Keratinocyte (primary cell): Measurements from ENCODE around the gene THAP11. TPM values are rescaled to one million over a fixed set of nuclear protein-coding genes. Genes with fewer than 3 reads are reported as not detected.

Experiments used
- DNase-seq: peaks from one replicate; pipeline ENCODE4 v3.0.0-alpha.2; 2011; ENCODE audit warnings: low read depth, missing footprints, low spot score
- FAIRE-seq: peaks from 2 replicates; lab custom pipeline; 2011; peaks lifted over from hg19 to GRCh38; lab: Jason Lieb, UNC
- H2AFZ ChIP-seq: 2 replicates; pipeline ENCODE4 v1.6.0; 2012; ENCODE audit warnings: low read length, control low read depth, inconsistent platforms; ENCODE audit not compliant: control insufficient read depth
- H3K27ac ChIP-seq: 2 replicates; pipeline ENCODE4 v1.5.1; 2011; ENCODE audit warnings: low read length; ENCODE audit not compliant: control insufficient read depth, insufficient read depth
- H3K27me3 ChIP-seq: 3 replicates; pipeline ENCODE4 v1.6.0; 2011; ENCODE audit warnings: low read length; ENCODE audit not compliant: control insufficient read depth, insufficient read depth; ENCODE audit errors: extremely low read depth
- H3K36me3 ChIP-seq, 2 experiments: 2 replicates in 1 of 2; 3 replicates in 1 of 2; pipeline ENCODE4 v1.5.1; 2011; ENCODE audit warnings: low read length in 2 of 2, mild to moderate bottlenecking in 1 of 2; ENCODE audit not compliant: control insufficient read depth in 2 of 2, insufficient read depth in 2 of 2; ENCODE audit errors: extremely low read depth in 1 of 2
- H3K4me1 ChIP-seq: 3 replicates; pipeline ENCODE4 v1.5.1; 2011; ENCODE audit warnings: low read length; ENCODE audit not compliant: control insufficient read depth, insufficient read depth; ENCODE audit errors: extremely low read depth
- H3K4me2 ChIP-seq: 3 replicates; pipeline ENCODE4 v1.6.0; 2011; ENCODE audit warnings: low read depth, low read length; ENCODE audit not compliant: control insufficient read depth, insufficient read depth; ENCODE audit errors: extremely low read depth
- H3K4me3 ChIP-seq, 3 experiments: fragments of 200-600 bp in 1 of 3; sonication (generic) in 1 of 3; 2 replicates in 2 of 3; 3 replicates in 1 of 3; pipeline ENCODE4 v1.5.1; 2011 to 2016; ENCODE audit warnings: low read length in 3 of 3, mild to moderate bottlenecking in 3 of 3, control low read depth in 2 of 3, inconsistent platforms in 1 of 3, low read depth in 1 of 3, mixed read lengths in 1 of 3, mixed run types in 1 of 3, moderate library complexity in 1 of 3; ENCODE audit not compliant: control insufficient read depth in 2 of 3, insufficient read depth in 2 of 3; ENCODE audit errors: extremely low read depth in 1 of 3
- H3K79me2 ChIP-seq: 2 replicates; pipeline ENCODE4 v1.6.0; 2012; ENCODE audit warnings: low read length; ENCODE audit not compliant: control insufficient read depth, insufficient read depth
- H3K9ac ChIP-seq: 3 replicates; pipeline ENCODE4 v1.6.0; 2011; ENCODE audit warnings: low read length; ENCODE audit not compliant: control insufficient read depth, insufficient read depth; ENCODE audit errors: extremely low read depth
- H3K9me1 ChIP-seq: 3 replicates; pipeline ENCODE4 v1.6.0; 2011; ENCODE audit warnings: low read length; ENCODE audit not compliant: control insufficient read depth, insufficient read depth; ENCODE audit errors: extremely low read depth
- H3K9me3 ChIP-seq: 2 replicates; pipeline ENCODE4 v1.5.1; 2012; ENCODE audit warnings: low read depth, low read length; ENCODE audit not compliant: control insufficient read depth
- H4K20me1 ChIP-seq: 3 replicates; pipeline ENCODE4 v1.6.0; 2011; ENCODE audit warnings: low read length; ENCODE audit not compliant: control insufficient read depth, insufficient read depth; ENCODE audit errors: extremely low read depth
- EZH2 ChIP-seq: IDR thresholded peaks from one replicate; pipeline ENCODE4 v1.6.1; 2012; ENCODE audit warnings: inconsistent platforms, mild to moderate bottlenecking, low read length, moderate library complexity
- dilution Hi-C: fragments of 300-500 bp; cut with MboI; formaldehyde crosslinking; loops from one replicate; pipeline ENCODE4 v1.7.0; 2020; ENCODE audit warnings: low sequenced_read_pairs; ENCODE audit not compliant: extremely low pct_ligation_motif_present
- polyA plus RNA-seq, 5 experiments: library from polyadenylated mRNA; depleted of rRNA in 3 of 5; stranded (reverse) in 3 of 5; stranded (forward) in 1 of 5; unstranded in 1 of 5; fragments of >200 nt; gene quantifications; 1 replicate in 1 of 5; 2 replicates in 3 of 5; 3 replicates in 1 of 5; pipeline versions ENCODE4 v1.2.1 to v1.2.3, GENCODE V29; 2011 to 2012; ENCODE audit warnings: missing spikeins in 2 of 5, low read depth in 1 of 5, low replicate concordance in 1 of 5
- TF ChIP-seq, protein P1 (sequence below), 3 experiments: IDR thresholded peaks in 1 of 3; conservative IDR thresholded peaks in 1 of 3; optimal IDR thresholded peaks in 1 of 3; 2 replicates in 2 of 3; 3 replicates in 1 of 3; pipeline versions ENCODE3 to v1.5.1; 2011; ENCODE audit warnings: low read length in 3 of 3, mild to moderate bottlenecking in 3 of 3, moderate library complexity in 2 of 3, control low read depth in 1 of 3, inconsistent platforms in 1 of 3; ENCODE audit not compliant: insufficient read depth in 2 of 3; ENCODE audit errors: extremely low read depth in 1 of 3

The THAP11 gene
- polyA plus RNA-seq, 1 donor (not counting 4 experiments of a cell fraction or from before 2014, with no cell fraction given): 11.8 TPM

DNA sequence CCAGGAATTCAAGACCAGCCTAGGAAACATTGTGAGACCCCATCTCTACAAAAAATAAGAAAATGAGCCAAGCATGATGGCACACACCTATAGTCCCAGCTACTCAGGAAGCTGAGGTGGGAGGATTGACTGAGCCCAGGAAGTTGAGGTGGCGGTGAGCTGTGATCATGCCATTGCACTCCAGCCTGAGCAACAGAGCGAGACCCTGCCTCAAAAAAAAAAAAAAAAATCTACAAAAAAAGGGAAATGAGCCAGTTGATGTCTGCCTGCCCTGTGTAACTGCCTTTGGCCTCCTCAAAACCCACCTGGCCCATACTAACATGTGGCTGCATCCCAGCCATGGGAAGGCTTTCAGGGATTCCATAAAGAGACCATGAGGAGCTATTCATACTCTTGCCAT lies 40.2 kb upstream of the THAP11 start:
- Histone ChIP-seq H3K4me1 (peaks cover 10% of the 10 kb centered on the region), H3K79me2 (peaks cover 44% of the 10 kb centered on the region), H2AFZ (no peak overlapping the region), H3K27ac (no peak overlapping the region), H3K4me2 (no peak overlapping the region), H4K20me1 (no peaks in the 10 kb centered on the region), H3K9ac (no peak overlapping the region), H3K9me1 (peaks cover 2% of the 10 kb centered on the region), H3K27me3 (no peaks in the 10 kb centered on the region), H3K4me3 (no peak overlapping the region), H3K36me3 (peaks cover 10 to 14% of the 10 kb centered on the region in 2 experiments), H3K9me3 (no peaks in the 10 kb centered on the region)
- no peak for TF ChIP-seq EZH2
- TF ChIP-seq, protein P1, sequence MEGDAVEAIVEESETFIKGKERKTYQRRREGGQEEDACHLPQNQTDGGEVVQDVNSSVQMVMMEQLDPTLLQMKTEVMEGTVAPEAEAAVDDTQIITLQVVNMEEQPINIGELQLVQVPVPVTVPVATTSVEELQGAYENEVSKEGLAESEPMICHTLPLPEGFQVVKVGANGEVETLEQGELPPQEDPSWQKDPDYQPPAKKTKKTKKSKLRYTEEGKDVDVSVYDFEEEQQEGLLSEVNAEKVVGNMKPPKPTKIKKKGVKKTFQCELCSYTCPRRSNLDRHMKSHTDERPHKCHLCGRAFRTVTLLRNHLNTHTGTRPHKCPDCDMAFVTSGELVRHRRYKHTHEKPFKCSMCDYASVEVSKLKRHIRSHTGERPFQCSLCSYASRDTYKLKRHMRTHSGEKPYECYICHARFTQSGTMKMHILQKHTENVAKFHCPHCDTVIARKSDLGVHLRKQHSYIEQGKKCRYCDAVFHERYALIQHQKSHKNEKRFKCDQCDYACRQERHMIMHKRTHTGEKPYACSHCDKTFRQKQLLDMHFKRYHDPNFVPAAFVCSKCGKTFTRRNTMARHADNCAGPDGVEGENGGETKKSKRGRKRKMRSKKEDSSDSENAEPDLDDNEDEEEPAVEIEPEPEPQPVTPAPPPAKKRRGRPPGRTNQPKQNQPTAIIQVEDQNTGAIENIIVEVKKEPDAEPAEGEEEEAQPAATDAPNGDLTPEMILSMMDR (optimal IDR thresholded peaks at IDR 0.05 in 1 of 3, IDR thresholded peaks at IDR 0.05 in 1 of 3, conservative IDR thresholded peaks at IDR 0.05 in 1 of 3; ENCODE audit: extremely low read depth in 1 of 3, insufficient read depth in 2 of 3, low read length in 3 of 3): no peak
- no peak for DNase-seq
- no peak for FAIRE-seq
- dilution Hi-C loops: no loop called here

GRCh38 chr16:67803894-67804293 lies 38.2 kb upstream of the THAP11 start:
- H3K4me3 ChIP-seq: no peak overlapping the region
- no peaks in the 10 kb centered on the region for H4K20me1 ChIP-seq
- FAIRE-seq: no peak
- no peak overlapping the region for H3K4me2 ChIP-seq
- dilution Hi-C loops: no loop called here
- H3K27me3 ChIP-seq: no peaks in the 10 kb centered on the region
- no peak for TF ChIP-seq EZH2
- TF ChIP-seq, protein P1 (optimal IDR thresholded peaks at IDR 0.05 in 1 of 3, IDR thresholded peaks at IDR 0.05 in 1 of 3, conservative IDR thresholded peaks at IDR 0.05 in 1 of 3; ENCODE audit: extremely low read depth in 1 of 3, insufficient read depth in 2 of 3, low read length in 3 of 3): no peak
- H3K9ac ChIP-seq: no peak overlapping the region
- DNase-seq: no peak
- no peak overlapping the region for H2AFZ ChIP-seq
- H3K9me1 ChIP-seq: peaks cover 2% of the 10 kb centered on the region
- no peaks in the 10 kb centered on the region for H3K9me3 ChIP-seq
- H3K27ac ChIP-seq: no peak overlapping the region
- H3K79me2 ChIP-seq: peaks cover 36% of the 10 kb centered on the region
- H3K4me1 ChIP-seq: peaks cover 10% of the 10 kb centered on the region
- peaks cover 3 to 12% of the 10 kb centered on the region in 2 experiments for H3K36me3 ChIP-seq
